HG02623 (cell line): Measurements from ENCODE around the gene C16orf74.

Experiments
- ATAC-seq: cut with Tn5 transposase; IDR thresholded peaks from one replicate; pipeline ENCODE4 v1.9.1; 2021; ENCODE audit warnings: moderate library complexity; ENCODE audit not compliant: unreplicated experiment

Gene C16orf74

GRCh38 chr16:85698935-85699558, 51.8 kb downstream of the C16orf74 start:
- no peak for ATAC-seq

GRCh38 chr16:85698459-85698891, 52.4 kb downstream of the C16orf74 start:
- no peak for ATAC-seq

- ATAC-seq, result no peak
Observed at GRCh38 chr16:85697431-85697830, 53.5 kb downstream of the C16orf74 start.

GRCh38 chr16:85696781-85697180, 54.1 kb downstream of the C16orf74 start:
- no peak for ATAC-seq

GRCh38 chr16:85695196-85696128, 55.4 kb downstream of the C16orf74 start:
- no peak for ATAC-seq

GRCh38 chr16:85690469-85691064, 60.3 kb downstream of the C16orf74 start:
- no peak for ATAC-seq

- ATAC-seq, result no peak
Observed at GRCh38 chr16:85689950-85690320, 61.0 kb downstream of the C16orf74 start.

GRCh38 chr16:85689285-85689949, 61.5 kb downstream of the C16orf74 start:
- ATAC-seq, result no peak

- ATAC-seq, result peak; percentile 89
Observed at GRCh38 chr16:85688586-85689284, 62.2 kb downstream of the C16orf74 start, which contains the start of gene GINS2. Gene GINS2 (minus strand): TSS chr16:85688954. CDS start chr16:85688898, 56 bp downstream.

- no peak for ATAC-seq
Observed at GRCh38 chr16:85687651-85688471, 63.0 kb downstream of the C16orf74 start.

- ATAC-seq, result no peak
Observed at GRCh38 chr16:85686912-85687591, 63.8 kb downstream of the C16orf74 start.

GRCh38 chr16:85685251-85685650, 65.6 kb downstream of the C16orf74 start:
- ATAC-seq, result no peak

- ATAC-seq, result no peak
Observed at GRCh38 chr16:85683363-85683762, 67.5 kb downstream of the C16orf74 start.

- ATAC-seq, result no peak
Observed at GRCh38 chr16:85682516-85682915, 68.4 kb downstream of the C16orf74 start.

- ATAC-seq, result no peak
Observed at GRCh38 chr16:85681255-85681654, 69.6 kb downstream of the C16orf74 start.

- no peak for ATAC-seq
Observed at GRCh38 chr16:85680352-85680944, 70.4 kb downstream of the C16orf74 start.

GRCh38 chr16:85679870-85680269, 71.0 kb downstream of the C16orf74 start:
- no peak for ATAC-seq

GRCh38 chr16:85678821-85679220, 72.1 kb downstream of the C16orf74 start:
- ATAC-seq, result no peak

GRCh38 chr16:85678016-85678415, 72.9 kb downstream of the C16orf74 start:
- no peak for ATAC-seq
